ENCODE data around the gene SIX5. TPM values are rescaled to one million over a fixed set of nuclear protein-coding genes. Genes with fewer than 3 reads are reported as not detected.
A peak's percentile ranks its signal among the peaks of the same experiment; 100 is the strongest.
"Not testable (repeated sequence)": the region's sequence is repeated elsewhere in the genome, so short reads cannot be mapped to it uniquely, and the experiment has no call there.

SIX5 gene
- total and polyA plus RNA-seq, 2 experiments from 2014 or later = 40.4 to 78.8 TPM

DNA sequence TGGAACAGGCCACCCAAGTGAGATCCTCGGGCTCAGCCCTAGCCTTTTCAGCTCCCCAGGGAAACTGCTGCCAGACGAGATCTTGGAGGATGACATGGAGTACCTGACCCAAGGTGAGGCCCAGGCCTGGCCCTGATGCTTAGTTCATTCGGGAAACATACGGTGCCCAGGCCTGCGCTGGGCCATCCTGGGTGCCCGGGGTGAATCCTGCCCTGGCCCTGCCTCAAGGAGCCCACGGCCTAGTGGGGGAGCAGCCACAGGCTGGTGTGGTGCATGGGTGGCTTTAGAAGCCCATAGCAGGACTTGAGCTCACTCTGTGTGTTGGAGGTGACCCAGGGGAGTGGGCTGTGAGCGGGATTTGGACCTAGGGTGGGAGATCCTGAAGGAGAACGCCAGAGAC, 10.1 kb downstream of the SIX5 start:
- Histone ChIP-seq H3K36me3 (no peaks in the 10 kb centered on the region), H3K4me3 (no peak overlapping the region), H3K9me3 (ENCODE audit: low read depth) (no peaks in the 10 kb centered on the region), H3K27me3 (no peaks in the 10 kb centered on the region), H3K4me1 (ENCODE audit: low read depth) (peaks cover 21% of the 10 kb centered on the region), H3K27ac (no peak overlapping the region)
- TF ChIP-seq, protein P1, sequence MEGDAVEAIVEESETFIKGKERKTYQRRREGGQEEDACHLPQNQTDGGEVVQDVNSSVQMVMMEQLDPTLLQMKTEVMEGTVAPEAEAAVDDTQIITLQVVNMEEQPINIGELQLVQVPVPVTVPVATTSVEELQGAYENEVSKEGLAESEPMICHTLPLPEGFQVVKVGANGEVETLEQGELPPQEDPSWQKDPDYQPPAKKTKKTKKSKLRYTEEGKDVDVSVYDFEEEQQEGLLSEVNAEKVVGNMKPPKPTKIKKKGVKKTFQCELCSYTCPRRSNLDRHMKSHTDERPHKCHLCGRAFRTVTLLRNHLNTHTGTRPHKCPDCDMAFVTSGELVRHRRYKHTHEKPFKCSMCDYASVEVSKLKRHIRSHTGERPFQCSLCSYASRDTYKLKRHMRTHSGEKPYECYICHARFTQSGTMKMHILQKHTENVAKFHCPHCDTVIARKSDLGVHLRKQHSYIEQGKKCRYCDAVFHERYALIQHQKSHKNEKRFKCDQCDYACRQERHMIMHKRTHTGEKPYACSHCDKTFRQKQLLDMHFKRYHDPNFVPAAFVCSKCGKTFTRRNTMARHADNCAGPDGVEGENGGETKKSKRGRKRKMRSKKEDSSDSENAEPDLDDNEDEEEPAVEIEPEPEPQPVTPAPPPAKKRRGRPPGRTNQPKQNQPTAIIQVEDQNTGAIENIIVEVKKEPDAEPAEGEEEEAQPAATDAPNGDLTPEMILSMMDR (IDR thresholded peaks at IDR 0.05; ENCODE audit: low read depth, low read length) = no peak
- no peak for DNase-seq (ENCODE audit: low read depth in 1 of 2, low spot score in 1 of 2)

- H3K27me3 ChIP-seq = no peaks in the 10 kb centered on the region
- DNase-seq (ENCODE audit: low read depth in 1 of 2, low spot score in 1 of 2) = no peak
- H3K4me1 ChIP-seq (ENCODE audit: low read depth) = peaks cover 14% of the 10 kb centered on the region
- H3K4me3 ChIP-seq = no peak overlapping the region
- no peaks in the 10 kb centered on the region for H3K36me3 ChIP-seq
- H3K9me3 ChIP-seq (ENCODE audit: low read depth) = no peaks in the 10 kb centered on the region
- TF ChIP-seq, protein P1 (IDR thresholded peaks at IDR 0.05; ENCODE audit: low read depth, low read length) = no peak
- no peak overlapping the region for H3K27ac ChIP-seq
Observed at GRCh38 chr19:45757695-45758094, 11.4 kb downstream of the SIX5 start.

- TF ChIP-seq, protein P1 (IDR thresholded peaks at IDR 0.05; ENCODE audit: low read depth, low read length) = no peak
- H3K4me1 ChIP-seq (ENCODE audit: low read depth) = peaks cover 9% of the 10 kb centered on the region
- no peak overlapping the region for H3K27ac ChIP-seq
- no peak for DNase-seq (ENCODE audit: low read depth in 1 of 2, low spot score in 1 of 2)
- no peaks in the 10 kb centered on the region for H3K9me3 ChIP-seq (ENCODE audit: low read depth)
- H3K36me3 ChIP-seq = no peaks in the 10 kb centered on the region
- H3K27me3 ChIP-seq = no peaks in the 10 kb centered on the region
- no peak overlapping the region for H3K4me3 ChIP-seq
Observed at GRCh38 chr19:45754323-45754722, 14.7 kb downstream of the SIX5 start.

DNA sequence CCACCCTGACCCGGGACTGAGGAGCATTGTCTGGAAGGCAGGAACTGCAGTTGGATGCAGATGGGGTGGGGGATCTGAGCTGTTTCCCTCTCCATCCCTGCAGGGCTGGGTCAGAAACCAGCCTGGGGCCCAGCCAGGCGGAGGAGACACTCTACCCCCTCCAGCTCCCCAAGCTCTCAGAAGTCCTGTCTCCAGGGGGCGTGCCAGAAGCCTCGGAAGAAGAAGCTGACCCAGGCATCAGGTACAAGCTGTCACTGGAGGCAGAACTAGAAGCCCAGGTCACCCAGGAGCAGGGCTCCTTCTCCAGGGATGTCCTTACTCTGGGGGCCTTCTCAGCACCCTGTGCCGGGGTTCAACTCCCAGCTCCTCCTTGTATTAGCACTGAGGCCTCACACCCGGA, 15.5 kb downstream of the SIX5 start:
- peak in 1 of 2 donors; percentile 57 for DNase-seq (ENCODE audit: low read depth in 1 of 2, low spot score in 1 of 2)
- H3K4me1 ChIP-seq (ENCODE audit: low read depth) = peaks cover 9% of the 10 kb centered on the region
- no peaks in the 10 kb centered on the region for H3K36me3 ChIP-seq
- no peak overlapping the region for H3K4me3 ChIP-seq
- TF ChIP-seq, protein P1 (IDR thresholded peaks at IDR 0.05; ENCODE audit: low read depth, low read length) = no peak
- no peaks in the 10 kb centered on the region for H3K27me3 ChIP-seq
- no peak overlapping the region for H3K27ac ChIP-seq
- H3K9me3 ChIP-seq (ENCODE audit: low read depth) = no peaks in the 10 kb centered on the region

DNA sequence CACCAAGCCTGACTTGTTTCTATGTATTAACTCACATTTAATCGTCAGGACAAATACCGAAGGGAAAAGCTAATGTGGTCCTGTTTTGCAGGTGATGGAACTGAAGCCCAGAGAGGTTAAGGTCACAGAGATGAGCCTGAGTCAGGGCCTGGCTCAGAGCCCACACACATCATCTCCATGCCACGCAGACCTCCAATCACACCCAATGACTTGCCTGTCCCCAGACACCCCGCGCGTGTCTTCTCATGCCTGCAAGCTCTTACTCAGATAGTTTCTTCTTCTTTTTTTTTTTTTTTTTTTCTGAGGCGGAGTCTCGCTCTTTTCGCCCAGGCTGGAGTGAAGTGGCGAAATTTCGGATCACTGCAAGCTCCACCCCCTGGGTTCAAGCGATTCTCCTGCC, 16.4 kb downstream of the SIX5 start:
- H3K4me3 ChIP-seq = no peak overlapping the region
- H3K4me1 ChIP-seq (ENCODE audit: low read depth) = peaks cover 9% of the 10 kb centered on the region
- no peaks in the 10 kb centered on the region for H3K36me3 ChIP-seq
- DNase-seq (ENCODE audit: low read depth in 1 of 2, low spot score in 1 of 2) = no peak
- no peaks in the 10 kb centered on the region for H3K9me3 ChIP-seq (ENCODE audit: low read depth)
- TF ChIP-seq, protein P1 (IDR thresholded peaks at IDR 0.05; ENCODE audit: low read depth, low read length) = no peak
- no peaks in the 10 kb centered on the region for H3K27me3 ChIP-seq
- no peak overlapping the region for H3K27ac ChIP-seq

GRCh38 chr19:45751483-45751882, 17.6 kb downstream of the SIX5 start:
- DNase-seq (ENCODE audit: low read depth in 1 of 2, low spot score in 1 of 2); H3K4me3 ChIP-seq; H3K27ac ChIP-seq; H3K9me3 ChIP-seq (ENCODE audit: low read depth); H3K4me1 ChIP-seq (ENCODE audit: low read depth); H3K36me3 ChIP-seq; H3K27me3 ChIP-seq: not testable (repeated sequence)

Data from cardiac muscle cell (in vitro differentiated cells and primary cell).